HFF-Myc (cell line): ENCODE measurements around the gene BRIP1.

Experiments
- DNase-seq: peaks from one replicate; pipeline ENCODE4 v3.0.0-alpha.2; 2011; ENCODE audit warnings: low read depth; ENCODE audit errors: extremely low read depth
- H3K4me3 ChIP-seq: replicated peaks from 2 replicates; pipeline ENCODE4 v1.5.1; 2011; ENCODE audit warnings: low read depth, mild to moderate bottlenecking, control low read depth, low read length
- TF ChIP-seq, protein P1 (sequence below): IDR thresholded peaks from 2 replicates; pipeline ENCODE4 v1.5.1; 2012; ENCODE audit warnings: mild to moderate bottlenecking, low read depth, low read length, control low read depth; ENCODE audit errors: missing control alignments

BRIP1 gene

GRCh38 chr17:61639818-61640217 lies 223.5 kb downstream of the BRIP1 start:
- no peak for DNase-seq
- TF ChIP-seq, protein P1, sequence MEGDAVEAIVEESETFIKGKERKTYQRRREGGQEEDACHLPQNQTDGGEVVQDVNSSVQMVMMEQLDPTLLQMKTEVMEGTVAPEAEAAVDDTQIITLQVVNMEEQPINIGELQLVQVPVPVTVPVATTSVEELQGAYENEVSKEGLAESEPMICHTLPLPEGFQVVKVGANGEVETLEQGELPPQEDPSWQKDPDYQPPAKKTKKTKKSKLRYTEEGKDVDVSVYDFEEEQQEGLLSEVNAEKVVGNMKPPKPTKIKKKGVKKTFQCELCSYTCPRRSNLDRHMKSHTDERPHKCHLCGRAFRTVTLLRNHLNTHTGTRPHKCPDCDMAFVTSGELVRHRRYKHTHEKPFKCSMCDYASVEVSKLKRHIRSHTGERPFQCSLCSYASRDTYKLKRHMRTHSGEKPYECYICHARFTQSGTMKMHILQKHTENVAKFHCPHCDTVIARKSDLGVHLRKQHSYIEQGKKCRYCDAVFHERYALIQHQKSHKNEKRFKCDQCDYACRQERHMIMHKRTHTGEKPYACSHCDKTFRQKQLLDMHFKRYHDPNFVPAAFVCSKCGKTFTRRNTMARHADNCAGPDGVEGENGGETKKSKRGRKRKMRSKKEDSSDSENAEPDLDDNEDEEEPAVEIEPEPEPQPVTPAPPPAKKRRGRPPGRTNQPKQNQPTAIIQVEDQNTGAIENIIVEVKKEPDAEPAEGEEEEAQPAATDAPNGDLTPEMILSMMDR, result no peak
- no peak overlapping the region for H3K4me3 ChIP-seq

DNA sequence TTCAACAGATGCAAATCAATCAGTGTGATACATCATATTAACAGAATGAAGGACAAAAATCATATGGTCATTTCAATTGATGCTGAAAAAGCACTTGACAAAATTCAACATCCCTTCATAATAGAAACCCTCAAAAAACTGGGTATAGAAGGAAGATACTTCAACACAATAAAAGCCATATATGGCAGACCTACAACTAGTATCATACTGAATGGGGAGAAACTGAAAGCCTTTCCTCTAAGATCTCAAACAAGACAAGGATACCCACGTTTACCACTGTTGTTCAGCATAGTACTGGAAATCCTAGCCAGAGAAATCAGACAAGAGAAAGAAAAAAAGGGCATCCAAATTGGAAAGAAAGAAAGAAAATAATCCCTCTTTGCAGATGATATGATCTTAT lies 225.2 kb downstream of the BRIP1 start:
- TF ChIP-seq, protein P1, result no peak
- no peak overlapping the region for H3K4me3 ChIP-seq
- DNase-seq, result no peak

DNA sequence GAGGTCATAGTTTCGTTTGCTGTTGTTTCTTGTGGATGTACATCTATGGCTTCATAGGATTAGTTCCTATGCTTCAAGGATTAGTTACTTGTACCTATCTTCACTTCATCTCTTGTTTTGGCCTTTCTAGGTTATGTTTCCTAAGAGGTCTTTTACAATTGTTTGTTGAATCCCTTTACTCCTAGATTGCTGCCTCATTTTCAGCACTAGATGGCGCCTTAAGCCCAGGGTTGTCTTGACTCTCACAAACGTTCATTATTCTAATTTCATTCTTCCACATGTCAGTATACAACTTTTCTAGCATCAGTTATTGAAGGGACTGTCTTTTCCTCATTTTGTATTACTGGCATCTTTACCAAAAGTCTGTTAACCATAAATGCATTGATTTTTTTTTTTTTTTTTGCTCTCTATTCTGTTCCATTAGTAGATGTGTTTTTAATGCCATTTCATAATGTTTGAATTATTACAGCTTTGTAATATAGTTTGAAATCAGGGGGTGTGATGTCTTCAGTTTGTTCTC lies 227.4 kb downstream of the BRIP1 start:
- no peak overlapping the region for H3K4me3 ChIP-seq
- TF ChIP-seq, protein P1, result peak; percentile 80
- peak; percentile 41 for DNase-seq

GRCh38 chr17:61634942-61635538 lies 228.3 kb downstream of the BRIP1 start:
- TF ChIP-seq, protein P1, result no peak
- no peak overlapping the region for H3K4me3 ChIP-seq
- DNase-seq, result no peak

GRCh38 chr17:61634011-61634539 lies 229.3 kb downstream of the BRIP1 start:
- TF ChIP-seq, protein P1, result no peak
- no peak for DNase-seq
- no peak overlapping the region for H3K4me3 ChIP-seq

DNA sequence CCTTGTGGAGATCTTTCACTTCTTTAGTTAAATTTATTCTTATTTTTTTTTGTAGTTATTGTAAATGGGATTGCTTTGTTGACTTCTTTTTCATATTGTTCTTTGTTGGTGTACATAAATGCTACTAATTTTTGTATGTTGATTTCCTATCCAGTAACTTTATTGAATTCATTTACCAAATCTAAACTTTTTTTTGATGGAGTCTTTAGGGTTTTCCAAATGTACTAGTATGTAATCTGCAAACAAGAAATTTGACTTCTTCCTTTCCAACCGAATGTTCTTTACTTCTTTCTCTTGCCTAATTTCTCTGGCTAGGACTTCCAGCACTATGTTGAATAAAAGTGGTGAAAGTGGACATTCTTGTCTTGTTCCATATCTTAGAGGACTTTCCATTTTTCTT lies 230.5 kb downstream of the BRIP1 start:
- TF ChIP-seq, protein P1, result no peak
- H3K4me3 ChIP-seq, result no peak overlapping the region
- DNase-seq, result no peak

DNA sequence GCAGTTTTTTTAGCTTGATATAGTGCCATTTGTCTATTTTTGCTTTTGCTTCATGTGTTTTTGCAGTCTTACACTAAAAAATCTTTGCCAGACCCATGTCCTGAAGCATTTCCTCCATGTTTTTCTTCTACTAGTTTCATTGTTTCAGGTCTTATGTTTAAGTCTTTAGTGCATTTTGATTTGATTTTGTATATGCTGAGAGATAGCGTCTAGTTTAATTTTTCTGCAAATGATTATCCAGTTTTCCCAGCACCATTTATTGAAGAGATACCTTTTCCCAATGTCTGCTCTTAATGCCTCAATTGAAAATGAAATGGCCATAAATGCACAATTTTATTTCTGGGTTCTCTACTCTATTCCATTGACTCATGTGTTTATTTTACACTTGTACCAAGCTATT lies 231.5 kb downstream of the BRIP1 start:
- H3K4me3 ChIP-seq, result no peak overlapping the region
- TF ChIP-seq, protein P1, result no peak
- no peak for DNase-seq
